CD4-positive, CD25-positive, alpha-beta regulatory T cell (primary cell): ENCODE results near the gene DHRS7. TPM values are rescaled to one million over a fixed set of nuclear protein-coding genes. Genes with fewer than 3 reads are reported as not detected.
A peak's percentile ranks its signal among the peaks of the same experiment; 100 is the strongest.

Source experiments
- ATAC-seq, 2 donors: fragments of 150-1000 bp; cut with Tn5 transposase; one replicate each; pipeline ENCODE4 v1.10.0; 2021; ENCODE audit warnings: low read depth in 2 of 2, moderate number of reproducible peaks in 2 of 2, moderate library complexity in 1 of 2
- DNase-seq, 3 donors: peaks; one replicate each; pipeline versions ENCODE4 v3.0.0 to v3.0.0-alpha.2; 2012 to 2022; ENCODE audit warnings: mixed read lengths in 1 of 3
- H3K27ac ChIP-seq: one replicate; pipeline ENCODE4 v1.7.0; 2013; ENCODE audit warnings: mild to moderate bottlenecking, low read length; ENCODE audit not compliant: insufficient read depth, poor library complexity, severe bottlenecking
- H3K27me3 ChIP-seq: one replicate; pipeline ENCODE4 v1.7.0; 2013; ENCODE audit warnings: low read length; ENCODE audit not compliant: control insufficient read depth, insufficient read depth
- H3K36me3 ChIP-seq: one replicate; pipeline ENCODE4 v1.7.0; 2013; ENCODE audit warnings: mild to moderate bottlenecking, low read length, moderate library complexity; ENCODE audit not compliant: control insufficient read depth, insufficient read depth
- H3K4me1 ChIP-seq: 2 replicates; pipeline ENCODE4 v1.7.0; 2013; ENCODE audit warnings: mild to moderate bottlenecking, low read length; ENCODE audit not compliant: insufficient read depth, control insufficient read depth, poor library complexity, severe bottlenecking
- H3K4me3 ChIP-seq: one replicate; pipeline ENCODE4 v1.7.0; 2013; ENCODE audit warnings: low read depth, mild to moderate bottlenecking, low read length, moderate library complexity
- H3K9me3 ChIP-seq, 2 experiments: 1 replicate in 1 of 2; 2 replicates in 1 of 2; pipeline ENCODE4 v1.7.0; 2013; ENCODE audit warnings: low read length in 2 of 2, mild to moderate bottlenecking in 1 of 2, moderate library complexity in 1 of 2; ENCODE audit not compliant: control insufficient read depth in 2 of 2
- H3K27ac Mint-ChIP-seq, 3 donors: one replicate each; pipeline ENCODE4 v1.8.0; 2020 to 2022; ENCODE audit warnings: mild to moderate bottlenecking in 3 of 3, mixed read lengths in 3 of 3, moderate library complexity in 2 of 3
- H3K27me3 Mint-ChIP-seq: one replicate; pipeline ENCODE4 v1.8.0; 2022; ENCODE audit warnings: mild to moderate bottlenecking, mixed read lengths
- H3K36me3 Mint-ChIP-seq: one replicate; pipeline ENCODE4 v1.8.0; 2020; ENCODE audit warnings: mixed read lengths
- H3K4me1 Mint-ChIP-seq, 4 donors: one replicate each; pipeline ENCODE4 v1.8.0; 2020 to 2022; ENCODE audit warnings: mixed read lengths in 4 of 4, mild to moderate bottlenecking in 1 of 4
- H3K4me3 Mint-ChIP-seq, 4 donors: one replicate each; pipeline ENCODE4 v1.8.0; 2020 to 2022; ENCODE audit warnings: mild to moderate bottlenecking in 4 of 4, mixed read lengths in 4 of 4, moderate library complexity in 3 of 4
- H3K9me3 Mint-ChIP-seq, 7 donors: one replicate each; pipeline ENCODE4 v1.8.0; 2020 to 2022; ENCODE audit warnings: mixed read lengths in 7 of 7, mild to moderate bottlenecking in 3 of 7, moderate library complexity in 2 of 7
- polyA plus RNA-seq, 4 donors: library from polyadenylated mRNA; unstranded; fragments of 300-500 nt; fragmentation: Illumina TruSeq; gene quantifications; one replicate each; pipeline ENCODE4 v1.2.3, GENCODE V29; 2021
- total RNA-seq: library from RNA; stranded (reverse); gene quantifications from one replicate; pipeline ENCODE4 v1.2.3, GENCODE V29; 2022

DHRS7 gene
- total and polyA plus RNA-seq, 5 donors from 2014 or later: 34.6 to 210 (median 177) TPM

DNA sequence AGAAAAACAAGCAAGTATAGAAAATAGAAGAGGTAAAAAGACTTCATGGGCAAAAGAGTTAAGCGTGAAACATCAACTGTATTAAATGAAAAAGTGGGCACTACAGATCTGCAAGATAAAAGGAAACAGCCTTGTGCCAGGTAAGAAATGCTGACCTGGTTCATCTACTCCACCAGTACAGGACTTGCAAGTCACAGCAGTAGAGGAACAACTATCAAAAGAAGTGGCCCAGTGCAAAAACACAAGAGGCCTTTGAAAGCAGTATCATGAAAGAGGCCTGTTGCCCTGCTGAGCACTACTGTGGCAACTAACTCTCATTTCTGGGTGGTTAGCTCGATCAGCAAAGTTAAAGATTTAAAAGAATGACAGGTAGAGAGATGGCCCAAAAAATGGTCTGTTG lies 10.5 kb downstream of the DHRS7 start:
- Histone ChIP-seq H3K27ac (peak overlapping the region; percentile 45), H3K27me3 (no peaks in the 10 kb centered on the region), H3K4me1 (peaks cover 35% of the 10 kb centered on the region), H3K9me3 (no peaks in the 10 kb centered on the region), H3K36me3 (peaks cover 10% of the 10 kb centered on the region), H3K4me3 (peak overlapping the region; percentile 12)
- Mint-ChIP-seq H3K36me3 (peaks cover 32% of the 10 kb centered on the region), H3K4me3 (peak overlapping the region in 2 of 4 donors; percentile 3 to 9), H3K9me3 (peaks cover 0 to 1% (median 0%) of the 10 kb centered on the region in 7 donors), H3K4me1 (peaks cover 47 to 79% (median 58%) of the 10 kb centered on the region in 4 donors), H3K27me3 (no peaks in the 10 kb centered on the region), H3K27ac (peak overlapping the region; percentile 78 to 95 (median 91))
- ATAC-seq: no peak
- no peak for DNase-seq

DNA sequence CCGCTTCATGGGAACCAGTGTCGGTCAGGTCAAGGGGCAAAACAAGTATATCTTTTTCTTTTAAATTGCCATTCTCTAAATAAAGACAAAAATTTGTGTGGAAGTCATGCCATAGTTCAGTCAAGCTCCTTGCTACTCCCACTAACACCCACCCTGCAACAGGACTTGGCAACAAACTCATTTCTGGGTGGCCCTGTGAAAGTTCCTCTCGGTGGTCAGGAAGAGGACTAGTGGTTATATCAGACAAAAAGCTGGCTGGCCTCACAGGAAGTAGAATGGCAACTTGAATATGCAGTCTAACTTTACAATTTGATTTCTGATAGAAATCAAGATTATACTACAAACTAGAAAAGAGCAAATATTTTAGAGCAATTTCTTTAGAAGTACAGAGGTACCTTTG lies 11.2 kb downstream of the DHRS7 start:
- H3K4me3 ChIP-seq: peak overlapping the region; percentile 12
- peak in 1 of 3 donors; percentile 38 for DNase-seq
- H3K27me3 ChIP-seq: no peaks in the 10 kb centered on the region
- Mint-ChIP-seq H3K27me3 (no peaks in the 10 kb centered on the region), H3K27ac (peak overlapping the region; percentile 26 to 91 (median 78)), H3K4me3 (peak overlapping the region in 1 of 4 donors; percentile 2), H3K9me3 (no peaks in the 10 kb centered on the region), H3K4me1 (peaks cover 40 to 72% (median 52%) of the 10 kb centered on the region in 4 donors), H3K36me3 (peaks cover 38% of the 10 kb centered on the region)
- peaks cover 35% of the 10 kb centered on the region for H3K4me1 ChIP-seq
- no peaks in the 10 kb centered on the region for H3K9me3 ChIP-seq
- ATAC-seq: no peak
- peak overlapping the region; percentile 45 for H3K27ac ChIP-seq
- H3K36me3 ChIP-seq: peaks cover 17% of the 10 kb centered on the region

DNA sequence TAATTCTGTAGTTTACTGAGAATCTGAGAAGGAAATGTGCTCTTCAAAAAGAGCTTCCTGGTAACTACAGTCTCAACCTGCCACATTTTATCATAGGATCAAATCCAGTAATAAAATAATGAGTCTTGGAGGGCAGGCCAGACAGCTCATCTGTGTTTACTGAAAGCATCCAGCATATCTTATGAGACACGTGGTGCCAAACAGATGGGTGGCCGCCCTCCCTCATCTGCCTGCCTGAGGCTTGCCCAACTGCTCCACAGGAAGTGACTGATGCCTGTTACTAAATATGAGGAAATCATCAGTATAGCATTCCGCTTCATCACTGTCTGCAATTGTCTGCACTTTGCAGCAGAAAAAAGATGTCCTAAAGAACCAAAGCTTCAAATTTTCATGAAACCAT lies 13.5 kb downstream of the DHRS7 start:
- peak overlapping the region; percentile 71 for H3K27ac ChIP-seq
- ATAC-seq (peak; percentile 99 to 100), DNase-seq (peak; percentile 38 to 83 (median 71))
- H3K4me1 Mint-ChIP-seq: peaks cover 32 to 55% (median 39%) of the 10 kb centered on the region in 4 donors
- H3K27me3 Mint-ChIP-seq: no peaks in the 10 kb centered on the region
- H3K4me3 Mint-ChIP-seq: peak overlapping the region in 3 of 4 donors; percentile 10 to 40 (median 36)
- no peaks in the 10 kb centered on the region for H3K9me3 Mint-ChIP-seq
- H3K4me3 ChIP-seq: peak overlapping the region; percentile 69
- peak overlapping the region; percentile 76 to 91 (median 85) for H3K27ac Mint-ChIP-seq
- no peaks in the 10 kb centered on the region for H3K9me3 ChIP-seq
- H3K27me3 ChIP-seq: no peaks in the 10 kb centered on the region
- H3K36me3 Mint-ChIP-seq: peaks cover 48% of the 10 kb centered on the region
- peaks cover 33% of the 10 kb centered on the region for H3K36me3 ChIP-seq
- H3K4me1 ChIP-seq: peaks cover 31% of the 10 kb centered on the region

DNA sequence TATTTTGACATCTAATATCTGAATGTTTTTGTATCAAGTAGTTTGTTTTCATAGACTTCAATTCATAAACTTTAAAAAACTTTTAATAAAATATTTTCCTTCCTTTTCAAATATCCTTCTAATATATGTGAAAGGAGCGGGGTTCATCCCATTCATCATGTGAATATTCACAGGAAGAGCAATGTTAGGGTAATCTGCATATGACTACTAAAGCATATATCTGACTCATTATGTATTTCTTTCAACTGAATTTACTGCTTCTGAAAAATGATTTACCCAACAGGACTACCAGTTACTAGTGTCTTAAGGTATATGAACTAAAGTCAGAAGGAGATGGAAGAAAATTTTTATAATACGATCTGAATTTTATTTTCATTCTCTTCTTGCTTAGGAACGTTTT lies 30.5 kb downstream of the DHRS7 start:
- ATAC-seq (no peak), DNase-seq (no peak)
- Histone ChIP-seq H3K4me3 (no peak overlapping the region), H3K27ac (no peak overlapping the region), H3K4me1 (no peaks in the 10 kb centered on the region), H3K9me3 (no peaks in the 10 kb centered on the region), H3K27me3 (no peaks in the 10 kb centered on the region), H3K36me3 (peaks cover 3% of the 10 kb centered on the region)
- Mint-ChIP-seq H3K27ac (no peak overlapping the region), H3K4me3 (no peak overlapping the region), H3K36me3 (peaks cover 11% of the 10 kb centered on the region), H3K9me3 (peaks cover 0 to 3% (median 0%) of the 10 kb centered on the region in 7 donors), H3K27me3 (no peaks in the 10 kb centered on the region), H3K4me1 (peaks cover 0 to 7% (median under 1%) of the 10 kb centered on the region in 4 donors)

DNA sequence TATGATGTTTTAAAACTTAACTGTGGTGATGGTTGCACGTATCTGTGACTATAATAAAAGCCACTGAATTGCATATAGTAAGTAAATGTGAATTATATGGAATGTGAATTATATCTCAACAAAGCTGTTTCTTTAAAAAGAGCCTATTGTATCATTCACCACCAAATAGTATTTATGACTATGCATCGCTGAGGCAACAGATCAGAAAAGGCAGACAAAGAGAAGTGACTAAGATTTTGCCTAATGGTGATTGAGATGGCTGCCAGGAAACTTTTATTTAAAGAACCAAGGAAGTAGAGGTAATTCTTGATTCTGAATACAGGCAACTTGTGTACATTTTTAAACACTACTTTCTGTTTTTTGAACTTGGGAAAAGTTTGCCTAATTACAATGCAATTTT lies 31.7 kb downstream of the DHRS7 start:
- no peaks in the 10 kb centered on the region for H3K27me3 Mint-ChIP-seq
- Histone ChIP-seq H3K4me1 (no peaks in the 10 kb centered on the region), H3K36me3 (peaks cover 3% of the 10 kb centered on the region), H3K9me3 (no peaks in the 10 kb centered on the region), H3K27me3 (no peaks in the 10 kb centered on the region), H3K4me3 (no peak overlapping the region), H3K27ac (no peak overlapping the region)
- peaks cover 0 to 6% (median 2%) of the 10 kb centered on the region in 4 donors for H3K4me1 Mint-ChIP-seq
- no peak for ATAC-seq
- H3K36me3 Mint-ChIP-seq: peaks cover 15% of the 10 kb centered on the region
- no peak overlapping the region for H3K4me3 Mint-ChIP-seq
- no peak overlapping the region for H3K27ac Mint-ChIP-seq
- H3K9me3 Mint-ChIP-seq: peaks cover 0 to 3% (median 0%) of the 10 kb centered on the region in 7 donors
- DNase-seq: no peak

DNA sequence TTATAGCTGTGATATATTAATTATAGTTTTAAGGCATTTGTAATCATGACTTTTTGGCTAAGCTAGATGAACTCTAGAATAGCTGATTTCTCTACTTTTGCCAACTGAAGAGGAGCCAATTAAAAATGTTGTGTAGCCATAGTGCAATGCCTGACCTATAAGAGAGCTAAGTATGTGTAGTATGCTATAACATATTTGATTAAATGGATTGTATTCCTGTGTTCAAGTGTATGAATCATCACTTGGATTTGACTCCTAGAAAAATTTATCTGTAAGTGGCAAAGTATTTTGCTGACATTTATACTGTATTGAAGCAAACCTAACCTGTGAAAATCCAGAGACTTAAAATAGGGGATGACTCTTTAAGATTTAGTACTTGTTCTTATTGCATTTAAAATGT lies 39.3 kb downstream of the DHRS7 start:
- Histone ChIP-seq H3K4me3 (no peak overlapping the region), H3K27me3 (no peaks in the 10 kb centered on the region), H3K36me3 (peaks cover 58% of the 10 kb centered on the region), H3K9me3 (no peaks in the 10 kb centered on the region), H3K4me1 (no peaks in the 10 kb centered on the region), H3K27ac (no peak overlapping the region)
- peaks cover 0 to 2% (median 0%) of the 10 kb centered on the region in 7 donors for H3K9me3 Mint-ChIP-seq
- H3K27me3 Mint-ChIP-seq: no peaks in the 10 kb centered on the region
- DNase-seq (no peak), ATAC-seq (no peak)
- H3K4me3 Mint-ChIP-seq: no peak overlapping the region
- H3K27ac Mint-ChIP-seq: no peak overlapping the region
- H3K36me3 Mint-ChIP-seq: peaks cover 66% of the 10 kb centered on the region
- H3K4me1 Mint-ChIP-seq: peaks cover 0 to 8% (median 6%) of the 10 kb centered on the region in 4 donors

DNA sequence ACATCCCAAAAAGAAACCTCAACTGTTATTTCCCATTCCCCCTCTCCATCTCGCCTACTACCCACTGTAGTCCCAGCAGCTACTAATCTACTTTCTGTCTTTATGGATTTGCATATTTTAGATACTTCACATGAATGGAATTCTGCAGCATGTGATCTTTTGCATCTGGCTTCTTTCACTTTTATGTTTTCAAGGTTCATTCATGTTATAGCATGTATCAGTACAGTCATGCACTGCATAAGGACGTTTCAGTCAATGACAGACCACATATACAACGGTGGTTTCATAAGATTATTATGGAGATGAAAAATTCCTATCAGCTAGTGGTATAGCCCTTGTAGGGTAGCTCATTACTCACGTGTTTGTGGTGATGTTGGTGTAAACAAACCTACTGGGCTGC lies 49.0 kb downstream of the DHRS7 start:
- Histone ChIP-seq H3K4me1 (no peaks in the 10 kb centered on the region), H3K4me3 (no peak overlapping the region), H3K9me3 (no peaks in the 10 kb centered on the region), H3K36me3 (peaks cover 47% of the 10 kb centered on the region), H3K27ac (no peak overlapping the region), H3K27me3 (no peaks in the 10 kb centered on the region)
- ATAC-seq (no peak), DNase-seq (no peak)
- H3K36me3 Mint-ChIP-seq: peaks cover 48% of the 10 kb centered on the region
- H3K9me3 Mint-ChIP-seq: no peaks in the 10 kb centered on the region
- no peaks in the 10 kb centered on the region for H3K27me3 Mint-ChIP-seq
- H3K4me1 Mint-ChIP-seq: peaks cover 0 to 19% (median 6%) of the 10 kb centered on the region in 4 donors
- no peak overlapping the region for H3K4me3 Mint-ChIP-seq
- H3K27ac Mint-ChIP-seq: no peak overlapping the region

DNA sequence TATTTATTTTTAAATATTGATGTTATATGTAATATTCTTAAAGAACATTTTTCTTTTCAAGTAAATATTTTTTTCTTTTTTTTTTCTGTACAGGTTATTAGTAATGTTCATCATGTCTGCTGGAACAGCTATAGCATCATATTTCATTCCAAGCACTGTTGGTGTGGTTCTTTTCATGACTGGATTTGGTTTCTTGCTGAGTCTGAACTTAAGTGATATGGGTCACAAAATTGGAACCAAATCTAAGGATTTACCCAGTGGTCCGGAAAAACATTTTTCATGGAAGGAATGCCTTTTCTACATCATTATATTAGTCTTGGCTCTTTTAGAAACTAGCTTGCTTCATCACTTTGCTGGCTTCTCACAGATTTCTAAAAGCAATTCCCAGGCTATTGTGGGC lies 50.3 kb downstream of the DHRS7 start:
- Histone ChIP-seq H3K27me3 (no peaks in the 10 kb centered on the region), H3K4me3 (no peak overlapping the region), H3K9me3 (no peaks in the 10 kb centered on the region), H3K4me1 (no peaks in the 10 kb centered on the region), H3K36me3 (peaks cover 42% of the 10 kb centered on the region), H3K27ac (no peak overlapping the region)
- H3K4me3 Mint-ChIP-seq: no peak overlapping the region
- H3K27me3 Mint-ChIP-seq: no peaks in the 10 kb centered on the region
- DNase-seq (no peak), ATAC-seq (no peak)
- peaks cover 0 to 19% (median 9%) of the 10 kb centered on the region in 4 donors for H3K4me1 Mint-ChIP-seq
- no peaks in the 10 kb centered on the region for H3K9me3 Mint-ChIP-seq
- no peak overlapping the region for H3K27ac Mint-ChIP-seq
- H3K36me3 Mint-ChIP-seq: peaks cover 43% of the 10 kb centered on the region
